Measurements from ENCODE around the gene SELENON.

SELENON gene

GRCh38 chr1:25763493-25763892 is 36.5 kb upstream of the SELENON start:
- H3K27me3 ChIP-seq (replicated peaks; ENCODE audit: control insufficient read depth, insufficient read depth, low read length) = no peaks in the 10 kb centered on the region; the same call in none of the 2 replicates

GRCh38 chr1:25765136-25765922 is 34.7 kb upstream of the SELENON start:
- H3K4me3 ChIP-seq (replicated peaks; ENCODE audit: low read depth, low read length) = no peak overlapping the region
- H3K27me3 ChIP-seq (replicated peaks; ENCODE audit: control insufficient read depth, insufficient read depth, low read length) = no peaks in the 10 kb centered on the region; the same call in 1 of the 2 replicates
- no peak for TF ChIP-seq CTCF (IDR thresholded peaks at IDR 0.05; ENCODE audit: insufficient read depth, low read length, poor library complexity, severe bottlenecking)
- H3K36me3 ChIP-seq (ENCODE audit: control insufficient read depth, insufficient read depth, low read length) = no peaks in the 10 kb centered on the region
- DNase-seq (ENCODE audit: extremely low read depth, insufficient read length) = no peak

More at GRCh38 chr1:25763493-25763892, 36.5 kb upstream of the SELENON start:
- DNase-seq (ENCODE audit: extremely low read depth, insufficient read length) = no peak
- Histone ChIP-seq H3K4me3 (replicated peaks; ENCODE audit: low read depth, low read length) (no peak overlapping the region), H3K36me3 (ENCODE audit: control insufficient read depth, insufficient read depth, low read length) (no peaks in the 10 kb centered on the region)
- TF ChIP-seq CTCF (IDR thresholded peaks at IDR 0.05; ENCODE audit: insufficient read depth, low read length, poor library complexity, severe bottlenecking) = no peak

GRCh38 chr1:25765923-25766589 is 33.9 kb upstream of the SELENON start:
- Histone ChIP-seq H3K27me3 (replicated peaks; ENCODE audit: control insufficient read depth, insufficient read depth, low read length) (no peaks in the 10 kb centered on the region; the same call in 1 of the 2 replicates), H3K4me3 (replicated peaks; ENCODE audit: low read depth, low read length) (no peak overlapping the region), H3K36me3 (ENCODE audit: control insufficient read depth, insufficient read depth, low read length) (no peaks in the 10 kb centered on the region)
- DNase-seq (ENCODE audit: extremely low read depth, insufficient read length) = no peak
- TF ChIP-seq CTCF (IDR thresholded peaks at IDR 0.05; ENCODE audit: insufficient read depth, low read length, poor library complexity, severe bottlenecking) = no peak

- Histone ChIP-seq H3K36me3 (ENCODE audit: control insufficient read depth, insufficient read depth, low read length) (no peaks in the 10 kb centered on the region), H3K4me3 (replicated peaks; ENCODE audit: low read depth, low read length) (no peak overlapping the region), H3K27me3 (replicated peaks; ENCODE audit: control insufficient read depth, insufficient read depth, low read length) (no peaks in the 10 kb centered on the region; the same call in 1 of the 2 replicates)
- no peak for TF ChIP-seq CTCF (IDR thresholded peaks at IDR 0.05; ENCODE audit: insufficient read depth, low read length, poor library complexity, severe bottlenecking)
- no peak for DNase-seq (ENCODE audit: extremely low read depth, insufficient read length)
These were observed 33.1 kb upstream of the SELENON start for GRCh38 chr1:25766721-25767436.

GRCh38 chr1:25767437-25767770 is 32.6 kb upstream of the SELENON start:
- Histone ChIP-seq H3K4me3 (replicated peaks; ENCODE audit: low read depth, low read length) (no peak overlapping the region), H3K36me3 (ENCODE audit: control insufficient read depth, insufficient read depth, low read length) (no peaks in the 10 kb centered on the region), H3K27me3 (replicated peaks; ENCODE audit: control insufficient read depth, insufficient read depth, low read length) (no peaks in the 10 kb centered on the region; the same call in 1 of the 2 replicates)
- TF ChIP-seq CTCF (IDR thresholded peaks at IDR 0.05; ENCODE audit: insufficient read depth, low read length, poor library complexity, severe bottlenecking) = no peak
- DNase-seq (ENCODE audit: extremely low read depth, insufficient read length) = no peak

All from GM06990 (cell line).